SJCRH30 (cell line): Measurements from ENCODE around the gene ZNF780B. TPM values are rescaled to one million over a fixed set of nuclear protein-coding genes. Genes with fewer than 3 reads are reported as not detected.
"Not testable (repeated sequence)": the region's sequence is repeated elsewhere in the genome, so short reads cannot be mapped to it uniquely, and the experiment has no call there.

Experiments
- DNase-seq, 2 experiments: peaks; one replicate each; pipeline ENCODE4 v3.0.0-alpha.2; 2015 to 2020
- H3K27ac ChIP-seq: fragments of 250-450 bp; sonication (Bioruptor Pico); 2 replicates; pipeline ENCODE4 v1.5.1; 2020; ENCODE audit warnings: mild to moderate bottlenecking, moderate library complexity
- H3K27me3 ChIP-seq: fragments of 250-450 bp; sonication (Bioruptor Pico); 2 replicates; pipeline ENCODE4 v1.5.1; 2020; ENCODE audit warnings: mild to moderate bottlenecking, moderate library complexity
- H3K36me3 ChIP-seq: fragments of 250-450 bp; sonication (Bioruptor Pico); 2 replicates; pipeline ENCODE4 v1.5.1; 2020; ENCODE audit warnings: mild to moderate bottlenecking, moderate library complexity
- H3K4me1 ChIP-seq: fragments of 250-450 bp; sonication (Bioruptor Pico); 2 replicates; pipeline ENCODE4 v1.5.1; 2020; ENCODE audit warnings: mild to moderate bottlenecking, moderate library complexity
- H3K4me3 ChIP-seq: fragments of 250-450 bp; sonication (Bioruptor Pico); 2 replicates; pipeline ENCODE4 v1.5.1; 2020; ENCODE audit warnings: mild to moderate bottlenecking, moderate library complexity
- H3K9me3 ChIP-seq: fragments of 250-450 bp; sonication (Bioruptor Pico); replicated peaks from 2 replicates; pipeline ENCODE4 v1.5.1; 2020; ENCODE audit warnings: mild to moderate bottlenecking, moderate library complexity
- total RNA-seq: library from RNA; depleted of rRNA; stranded (reverse); fragments of >200 nt; shearing (Covaris generic); gene quantifications from 2 replicates; pipeline ENCODE4 v1.2.3, GENCODE V29; 2014

Gene ZNF780B
- total RNA-seq, 1 experiment from 2014 or later: 27.4 TPM

DNA sequence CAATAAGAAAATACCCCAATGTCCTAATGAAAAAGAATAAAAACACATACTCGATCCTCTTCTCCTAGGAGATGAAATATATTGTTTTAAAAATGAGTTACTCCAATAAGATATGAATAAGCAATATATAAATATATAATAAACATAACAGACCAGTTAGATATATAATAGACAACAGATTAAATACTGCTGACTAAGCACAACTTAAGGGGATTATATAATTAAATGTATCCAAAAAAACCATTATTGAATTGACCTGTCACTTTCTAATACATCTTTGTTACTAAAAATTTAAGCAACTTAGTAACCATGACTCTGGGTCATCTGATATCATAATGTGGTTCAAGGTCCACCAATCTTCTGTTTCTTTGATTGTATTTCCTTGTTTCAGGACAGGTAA is 14.0 kb upstream of the ZNF780B start:
- no peak for DNase-seq
- no peaks in the 10 kb centered on the region for H3K27me3 ChIP-seq
- no peak overlapping the region for H3K27ac ChIP-seq
- H3K4me1 ChIP-seq: no peaks in the 10 kb centered on the region
- H3K9me3 ChIP-seq: peaks cover 24% of the 10 kb centered on the region
- peaks cover 22% of the 10 kb centered on the region for H3K36me3 ChIP-seq
- no peak overlapping the region for H3K4me3 ChIP-seq

DNA sequence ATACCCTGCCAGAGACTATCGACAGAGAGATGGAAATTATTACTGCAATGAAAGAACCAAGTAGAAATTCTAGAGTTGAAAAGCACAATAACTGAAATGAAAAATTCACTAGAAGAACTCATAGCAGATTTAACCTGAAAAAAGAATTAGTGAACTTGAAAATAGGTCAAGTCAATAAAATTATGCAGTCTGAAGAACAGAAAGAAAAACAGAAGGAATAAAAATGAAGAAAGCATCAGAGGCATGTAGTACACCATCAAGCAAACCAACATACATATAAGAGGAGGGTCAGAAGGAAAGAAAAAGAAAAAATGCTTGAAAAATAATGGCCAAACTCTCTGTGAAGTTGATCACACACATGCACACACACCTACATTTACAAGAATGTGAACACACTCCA is 3.6 kb upstream of the ZNF780B start:
- H3K27ac ChIP-seq: no peak overlapping the region
- no peaks in the 10 kb centered on the region for H3K36me3 ChIP-seq
- no peaks in the 10 kb centered on the region for H3K27me3 ChIP-seq
- no peak overlapping the region for H3K4me3 ChIP-seq
- no peaks in the 10 kb centered on the region for H3K4me1 ChIP-seq
- H3K9me3 ChIP-seq: peaks cover 15% of the 10 kb centered on the region
- no peak for DNase-seq

DNA sequence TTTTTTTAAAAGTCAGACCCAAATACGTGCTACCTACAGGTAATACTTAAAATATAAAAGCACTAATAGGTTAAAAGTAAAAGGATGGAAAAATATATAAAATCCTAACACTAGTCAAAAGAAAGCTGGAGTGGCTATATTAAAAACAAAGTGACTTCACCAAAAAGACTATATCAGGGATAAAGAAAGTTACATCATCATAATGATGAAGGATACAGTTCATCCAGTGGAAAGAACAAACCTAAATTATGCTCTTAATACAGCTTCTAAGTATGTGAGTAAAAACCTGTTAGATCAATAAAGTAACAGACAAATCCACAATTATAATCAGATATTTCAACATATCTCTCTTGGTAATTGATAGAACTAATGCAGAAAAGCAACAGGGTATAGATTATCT is 1.1 kb upstream of the ZNF780B start:
- Histone ChIP-seq H3K4me3 (peak overlapping the region; percentile 74), H3K27me3 (no peaks in the 10 kb centered on the region), H3K27ac (no peak overlapping the region), H3K9me3 (peaks cover 12% of the 10 kb centered on the region), H3K36me3 (no peaks in the 10 kb centered on the region), H3K4me1 (0 out of 2 replicates have a peak, but pooled peaks cover 3% of the 10 kb centered on the region)
- DNase-seq: no peak

DNA sequence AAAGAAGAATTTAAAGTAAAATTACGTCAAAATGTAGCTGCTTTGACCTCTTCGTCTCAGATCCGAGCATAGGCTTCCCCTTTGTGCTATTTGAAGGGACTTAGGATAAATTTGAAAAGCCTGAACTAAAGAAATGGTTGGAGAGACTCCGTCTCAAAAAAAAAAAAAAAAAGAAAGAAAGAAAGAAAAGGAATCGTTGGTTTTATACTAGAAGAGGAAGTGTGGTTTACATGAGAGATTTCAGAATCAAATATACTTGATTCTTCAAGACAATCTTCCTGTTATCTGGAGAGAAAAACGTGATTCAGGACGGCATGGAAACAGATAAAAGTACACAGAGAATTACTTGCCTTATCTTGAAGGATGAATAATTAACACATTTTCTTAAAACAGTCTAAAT is 474 bp upstream of the ZNF780B start:
- Histone ChIP-seq H3K36me3 (no peaks in the 10 kb centered on the region), H3K27me3 (no peaks in the 10 kb centered on the region), H3K27ac (peak overlapping the region; percentile 54), H3K4me3 (peak overlapping the region; percentile 74), H3K4me1 (0 out of 2 replicates have a peak, but pooled peaks cover 3% of the 10 kb centered on the region), H3K9me3 (peaks cover 12% of the 10 kb centered on the region)
- DNase-seq: peak in 1 of 2 experiments; percentile 17

DNA sequence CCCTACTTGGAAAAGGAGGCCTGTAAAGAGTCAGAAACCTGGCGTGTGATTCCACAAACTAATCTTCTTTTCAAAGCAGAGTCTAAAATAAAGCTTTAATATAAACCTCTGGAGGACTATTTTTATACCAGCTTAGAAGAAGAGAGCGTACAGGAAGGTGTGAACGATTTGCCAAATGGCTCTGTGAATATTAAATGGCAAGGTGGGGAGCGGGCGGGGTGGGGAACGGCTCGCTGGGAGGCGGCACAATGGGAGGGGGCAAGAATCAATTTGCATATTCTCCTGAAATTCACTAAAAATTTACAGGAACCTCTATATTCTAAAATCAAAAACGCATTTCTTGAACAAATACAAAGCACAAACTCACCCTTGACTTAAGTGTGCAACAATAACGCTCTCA is 982 bp downstream of the ZNF780B start:
- H3K36me3 ChIP-seq: peaks cover 8% of the 10 kb centered on the region
- peaks cover 12% of the 10 kb centered on the region for H3K9me3 ChIP-seq
- no peak overlapping the region for H3K27ac ChIP-seq
- H3K4me1 ChIP-seq: 0 out of 2 replicates have a peak, but pooled peaks cover 3% of the 10 kb centered on the region
- H3K4me3 ChIP-seq: peak overlapping the region; percentile 74
- H3K27me3 ChIP-seq: no peaks in the 10 kb centered on the region
- DNase-seq: no peak

DNA sequence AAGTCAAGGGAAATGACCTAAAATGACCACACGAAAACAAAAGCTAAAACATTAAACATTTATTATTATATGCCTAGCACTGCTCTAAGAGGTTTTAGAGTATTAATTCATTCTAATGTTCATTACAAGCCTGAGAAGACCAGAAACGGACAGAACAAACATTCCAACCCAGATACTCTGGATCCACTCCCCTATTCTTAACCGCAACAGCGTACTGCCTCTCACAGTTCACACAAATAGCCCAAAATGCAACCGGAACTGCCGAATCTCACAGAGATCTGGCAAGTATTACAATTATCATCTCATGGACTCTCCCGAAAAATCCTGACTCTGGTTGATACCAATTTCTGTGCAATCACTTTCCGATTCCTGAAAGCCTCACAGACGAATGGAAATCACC is 1.4 kb downstream of the ZNF780B start:
- no peak overlapping the region for H3K27ac ChIP-seq
- no peaks in the 10 kb centered on the region for H3K27me3 ChIP-seq
- peaks cover 9% of the 10 kb centered on the region for H3K9me3 ChIP-seq
- no peak for DNase-seq
- H3K4me1 ChIP-seq: 0 out of 2 replicates have a peak, but pooled peaks cover 3% of the 10 kb centered on the region
- no peak overlapping the region for H3K4me3 ChIP-seq
- H3K36me3 ChIP-seq: peaks cover 10% of the 10 kb centered on the region

DNA sequence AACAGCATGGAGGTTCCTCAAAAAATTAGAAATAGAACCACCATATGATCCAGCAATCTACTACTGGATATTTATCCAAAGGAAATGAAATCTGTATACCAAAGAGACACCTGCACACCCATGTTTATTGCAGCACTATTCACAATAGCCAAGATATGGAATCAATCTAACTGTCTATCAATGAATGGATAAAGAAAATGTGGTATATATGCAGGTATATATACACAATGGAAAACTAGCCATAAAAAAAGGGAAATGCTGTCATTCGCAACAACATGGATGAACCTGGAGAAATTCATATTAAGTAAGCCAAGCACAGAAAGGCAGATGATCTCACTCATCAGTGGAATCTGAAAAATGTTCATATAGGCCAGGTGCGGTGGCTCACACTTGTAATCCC is 2.5 kb downstream of the ZNF780B start:
- 0 out of 2 replicates have a peak, but pooled peaks cover 3% of the 10 kb centered on the region for H3K4me1 ChIP-seq
- H3K4me3 ChIP-seq: no peak overlapping the region

DNA sequence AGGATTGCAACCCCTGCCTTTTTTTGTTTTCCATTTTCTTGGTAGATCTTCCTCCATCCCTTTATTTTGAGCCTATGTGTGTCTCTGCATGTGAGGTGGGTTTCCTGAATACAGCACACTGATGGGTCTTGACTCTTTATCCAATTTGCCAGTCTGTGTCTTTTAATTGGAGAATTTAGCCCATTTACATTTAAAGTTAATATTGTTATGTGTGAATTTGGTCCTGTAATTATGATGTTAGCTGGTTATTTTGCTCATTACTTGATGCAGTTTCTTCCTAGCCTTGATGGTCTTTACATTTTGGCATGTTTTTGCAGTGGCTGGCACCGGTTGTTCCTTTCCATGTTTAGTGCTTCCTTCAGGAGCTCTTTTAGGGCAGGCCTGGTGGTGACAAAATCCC is 14.3 kb downstream of the ZNF780B start:
- H3K9me3 ChIP-seq: peaks cover 78% of the 10 kb centered on the region
- not testable (repeated sequence) for H3K4me1 ChIP-seq, H3K27ac ChIP-seq, DNase-seq, H3K4me3 ChIP-seq, H3K27me3 ChIP-seq
- peaks cover 50% of the 10 kb centered on the region for H3K36me3 ChIP-seq

More for the DNA sequence above, 2.5 kb downstream of the ZNF780B start:
- peaks cover 2% of the 10 kb centered on the region for H3K9me3 ChIP-seq
- H3K27ac ChIP-seq: no peak overlapping the region
- no peak for DNase-seq
- no peaks in the 10 kb centered on the region for H3K27me3 ChIP-seq
- peaks cover 17% of the 10 kb centered on the region for H3K36me3 ChIP-seq

DNA sequence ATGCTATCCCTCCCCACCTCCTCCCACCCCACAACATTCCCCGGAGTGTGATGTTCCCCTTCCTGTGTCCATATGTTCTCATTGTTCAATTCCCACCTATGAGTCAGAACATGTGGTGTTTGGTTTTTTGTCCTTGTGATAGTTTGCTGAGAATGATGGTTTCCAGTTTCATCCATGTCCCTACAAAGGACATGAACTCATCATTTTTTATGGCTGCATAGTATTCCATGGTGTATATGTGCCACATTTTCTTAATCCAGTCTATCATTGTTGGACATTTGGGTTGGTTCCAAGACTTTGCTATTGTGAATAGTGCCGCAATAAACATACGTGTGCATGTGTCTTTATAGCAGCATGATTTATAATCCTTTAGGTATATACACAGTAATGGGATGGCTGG is 18.0 kb downstream of the ZNF780B start:
- not testable (repeated sequence) for DNase-seq, H3K4me3 ChIP-seq, H3K27me3 ChIP-seq, H3K27ac ChIP-seq, H3K4me1 ChIP-seq
- peaks cover 37% of the 10 kb centered on the region for H3K36me3 ChIP-seq
- peaks cover 77% of the 10 kb centered on the region for H3K9me3 ChIP-seq

DNA sequence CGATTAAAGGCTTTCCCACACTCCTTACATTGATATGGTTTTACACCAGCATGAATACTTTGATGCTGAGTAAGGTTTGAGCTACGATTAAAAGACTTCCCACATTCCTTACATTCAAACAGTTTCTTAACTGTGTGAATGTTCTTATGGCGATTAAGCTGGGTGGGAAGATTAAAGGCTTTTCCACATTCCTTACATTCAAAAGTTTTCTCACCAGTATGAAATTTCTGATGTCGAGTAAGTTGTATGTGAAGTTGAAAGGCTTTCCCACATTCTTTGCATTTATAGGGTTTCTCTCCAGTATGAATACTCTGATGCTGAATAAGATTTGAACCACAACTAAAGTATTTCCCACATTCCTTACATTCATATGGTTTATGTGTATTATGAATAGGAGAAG is 20.0 kb downstream of the ZNF780B start:
- Histone ChIP-seq H3K4me3 (no peak overlapping the region), H3K9me3 (peaks cover 70% of the 10 kb centered on the region), H3K27ac (no peak overlapping the region), H3K27me3 (no peaks in the 10 kb centered on the region), H3K36me3 (peaks cover 27% of the 10 kb centered on the region), H3K4me1 (no peaks in the 10 kb centered on the region)
- no peak for DNase-seq

DNA sequence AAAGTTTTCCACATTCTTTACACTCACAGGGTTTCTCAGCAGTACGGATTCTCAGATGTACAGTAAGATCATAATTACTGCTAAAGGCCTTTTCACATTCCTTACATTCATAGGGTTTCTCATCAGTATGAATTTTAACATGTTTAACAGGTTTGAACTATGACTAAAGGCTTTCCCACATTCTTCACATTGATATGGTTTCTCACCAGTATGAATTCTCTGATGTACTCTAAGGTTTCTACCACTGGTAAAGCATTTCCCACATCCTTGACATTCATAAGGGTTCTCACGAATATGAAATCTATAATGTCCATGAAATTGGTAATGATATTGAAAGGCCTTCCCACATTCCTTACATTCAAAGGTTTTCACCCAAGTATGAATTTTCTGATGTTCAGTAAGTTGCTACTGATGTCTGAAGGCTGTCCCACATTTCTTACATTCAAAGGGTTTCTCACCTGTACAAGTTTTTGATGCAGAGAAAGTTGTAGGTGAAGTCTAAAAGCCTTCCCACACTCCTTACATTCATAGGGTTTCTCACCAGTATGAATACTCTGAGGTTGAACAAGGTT is 22.0 kb downstream of the ZNF780B start:
- DNase-seq: no peak
- peaks cover 64% of the 10 kb centered on the region for H3K9me3 ChIP-seq

DNA sequence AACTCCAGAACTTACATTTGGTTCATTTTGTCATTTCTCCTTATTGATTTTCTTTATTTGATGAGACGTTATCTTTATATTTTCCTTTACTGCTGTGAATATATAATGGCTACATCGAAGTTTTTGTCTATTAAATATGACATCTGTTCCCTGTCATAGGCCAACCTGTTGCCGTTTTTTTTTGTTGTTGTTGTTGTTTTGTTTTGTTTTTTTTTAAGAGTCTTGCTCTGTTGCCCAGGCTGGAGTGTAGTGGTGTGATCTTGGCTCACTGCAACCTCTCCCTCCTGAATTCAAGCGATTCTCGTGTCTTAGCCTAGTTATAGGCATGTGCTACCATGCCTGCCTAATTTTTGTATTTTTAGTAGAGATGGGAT is 29.4 kb downstream of the ZNF780B start:
- Histone ChIP-seq H3K27ac (no peak overlapping the region), H3K9me3 (peaks cover 26% of the 10 kb centered on the region), H3K36me3 (no peaks in the 10 kb centered on the region), H3K4me3 (no peak overlapping the region), H3K4me1 (no peaks in the 10 kb centered on the region), H3K27me3 (no peaks in the 10 kb centered on the region)
- DNase-seq: no peak

More for the DNA sequence above, 22.0 kb downstream of the ZNF780B start:
- Histone ChIP-seq H3K4me3 (no peak overlapping the region), H3K36me3 (peaks cover 27% of the 10 kb centered on the region), H3K4me1 (no peaks in the 10 kb centered on the region), H3K27me3 (no peaks in the 10 kb centered on the region), H3K27ac (no peak overlapping the region)

DNA sequence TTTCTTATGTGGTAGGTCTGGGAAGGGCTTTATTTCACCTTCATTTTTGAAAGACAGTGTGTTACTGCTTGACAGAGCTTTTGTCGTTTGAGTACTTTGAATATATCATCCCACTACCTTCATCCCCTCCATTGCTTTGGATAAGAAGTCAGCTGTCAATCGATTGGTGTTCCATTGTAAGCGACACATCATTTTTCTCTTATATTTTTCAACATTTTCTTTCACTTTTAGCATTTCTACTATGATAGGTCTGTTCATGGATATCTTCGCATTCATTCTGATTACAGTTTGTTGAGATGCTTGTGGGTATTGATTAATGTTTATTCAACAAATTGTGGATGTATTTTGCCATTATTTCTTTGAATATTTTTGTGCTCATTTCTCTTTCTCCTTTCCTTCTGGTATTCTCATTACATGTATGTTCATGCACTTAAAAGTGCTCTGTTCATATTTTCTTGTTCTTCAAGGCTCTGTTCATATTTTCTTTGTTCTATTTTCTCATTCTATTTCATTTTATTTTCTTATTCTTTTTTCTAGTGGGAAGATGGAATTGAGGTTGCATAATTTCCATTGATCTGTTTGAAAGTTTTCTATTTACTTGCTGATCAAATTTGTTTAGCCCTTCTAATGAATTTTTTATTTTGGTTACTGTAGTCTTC is 30.0 kb downstream of the ZNF780B start:
- Histone ChIP-seq H3K9me3 (peaks cover 23% of the 10 kb centered on the region), H3K36me3 (no peaks in the 10 kb centered on the region), H3K4me3 (no peak overlapping the region), H3K4me1 (no peaks in the 10 kb centered on the region), H3K27me3 (no peaks in the 10 kb centered on the region), H3K27ac (no peak overlapping the region)
- DNase-seq: no peak

DNA sequence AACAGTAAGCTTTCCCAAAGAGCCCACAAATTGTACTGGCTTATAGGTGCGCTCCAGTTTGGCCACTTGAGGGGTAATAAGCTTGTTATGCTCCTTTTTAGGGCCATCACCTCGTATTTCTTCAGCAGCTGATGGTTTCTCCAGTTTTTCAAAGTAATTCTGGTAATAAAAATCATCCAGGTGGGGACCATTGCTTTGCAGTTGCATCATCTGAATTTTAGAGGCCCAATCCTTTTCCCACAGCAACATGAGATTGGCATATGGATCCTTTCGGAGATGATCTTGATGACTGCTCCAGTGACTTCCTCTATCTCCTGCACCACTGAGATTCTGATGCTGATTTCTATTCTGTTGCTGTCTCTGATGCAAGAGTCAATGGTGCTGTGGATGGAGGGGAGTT is 32.1 kb downstream of the ZNF780B start:
- Histone ChIP-seq H3K27ac (no peak overlapping the region), H3K27me3 (no peaks in the 10 kb centered on the region), H3K4me1 (no peaks in the 10 kb centered on the region), H3K36me3 (no peaks in the 10 kb centered on the region), H3K4me3 (no peak overlapping the region), H3K9me3 (peaks cover 14% of the 10 kb centered on the region)
- no peak for DNase-seq

DNA sequence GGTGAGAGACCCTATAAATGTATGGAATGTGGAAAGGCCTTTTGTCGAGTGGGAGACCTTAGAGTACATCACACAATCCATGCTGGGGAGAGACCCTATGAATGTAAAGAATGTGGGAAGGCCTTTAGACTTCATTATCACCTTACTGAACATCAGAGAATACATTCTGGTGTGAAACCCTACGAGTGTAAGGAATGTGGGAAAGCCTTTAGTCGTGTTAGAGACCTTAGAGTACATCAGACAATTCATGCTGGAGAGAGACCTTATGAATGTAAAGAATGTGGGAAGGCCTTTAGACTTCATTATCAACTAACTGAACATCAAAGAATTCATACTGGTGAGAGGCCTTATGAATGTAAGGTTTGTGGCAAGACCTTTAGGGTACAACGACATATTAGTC is 42.0 kb downstream of the ZNF780B start:
- Histone ChIP-seq H3K9me3 (peaks cover 32% of the 10 kb centered on the region), H3K27ac (no peak overlapping the region), H3K36me3 (peaks cover 22% of the 10 kb centered on the region), H3K4me3 (no peak overlapping the region), H3K27me3 (no peaks in the 10 kb centered on the region), H3K4me1 (no peaks in the 10 kb centered on the region)
- DNase-seq: no peak

DNA sequence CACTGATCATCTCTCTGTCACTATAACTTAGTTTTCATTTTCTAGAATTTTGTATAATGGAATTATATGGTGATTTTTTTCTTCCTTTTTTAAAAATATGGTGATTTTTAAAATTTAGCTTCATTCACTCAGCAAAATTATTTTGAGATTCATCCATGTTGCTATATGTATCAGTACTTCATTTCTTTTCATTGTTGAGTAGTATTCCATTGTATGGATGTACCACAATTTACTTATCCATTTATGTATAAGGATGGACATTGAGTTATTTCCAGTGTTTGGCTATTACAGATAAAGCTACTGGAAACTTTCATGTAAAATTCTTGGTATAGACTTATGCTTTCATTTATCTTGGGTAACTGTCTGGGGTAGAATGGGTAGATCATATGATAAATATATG is 46.4 kb downstream of the ZNF780B start:
- Histone ChIP-seq H3K4me1 (no peaks in the 10 kb centered on the region), H3K9me3 (peaks cover 28% of the 10 kb centered on the region), H3K4me3 (no peak overlapping the region), H3K27ac (no peak overlapping the region), H3K27me3 (no peaks in the 10 kb centered on the region), H3K36me3 (peaks cover 27% of the 10 kb centered on the region)
- no peak for DNase-seq
